GM13977 (cell line): ENCODE data around the gene SLC6A5.

Experiments used
- DNase-seq: peaks from one replicate; pipeline ENCODE4 v3.0.0; 2012; ENCODE audit warnings: low spot score
- CTCF ChIP-seq: IDR thresholded peaks from 2 replicates; pipeline ENCODE4 v1.5.1; 2012; ENCODE audit warnings: mild to moderate bottlenecking, control low read depth; ENCODE audit not compliant: insufficient read depth; ENCODE audit errors: extremely low read depth, missing control alignments
- in situ Hi-C: fragments of 300-500 bp; cut with MboI; formaldehyde crosslinking; loops from one replicate; pipeline ENCODE4 v1.12.0; 2022; ENCODE audit warnings: low sequenced_read_pairs, low pct_unique_long_range_greater_than_20kb, mixed read lengths, inconsistent platforms; ENCODE audit not compliant: unreplicated experiment

Gene SLC6A5

GRCh38 chr11:20589796-20590195 lies 9.6 kb upstream of the SLC6A5 start:
- in situ Hi-C loops: no loop called here
- no peak for DNase-seq
- no peak for TF ChIP-seq CTCF

GRCh38 chr11:20590381-20590780 lies 9.0 kb upstream of the SLC6A5 start:
- DNase-seq: no peak
- TF ChIP-seq CTCF: no peak
- in situ Hi-C loops: no loop called here

- no peak for DNase-seq
- TF ChIP-seq CTCF: no peak
- in situ Hi-C loops: no loop called here
Observed at GRCh38 chr11:20592741-20593140, 6.7 kb upstream of the SLC6A5 start.

GRCh38 chr11:20594274-20595061 lies 4.9 kb upstream of the SLC6A5 start:
- in situ Hi-C loops: no loop called here
- no peak for DNase-seq
- no peak for TF ChIP-seq CTCF

GRCh38 chr11:20595101-20595500 lies 4.3 kb upstream of the SLC6A5 start:
- TF ChIP-seq CTCF: no peak
- DNase-seq: no peak
- in situ Hi-C loops: no loop called here

- TF ChIP-seq CTCF: no peak
- in situ Hi-C loops: no loop called here
- DNase-seq: peak; percentile 28
Observed at GRCh38 chr11:20596205-20597153, 2.9 kb upstream of the SLC6A5 start.
